BJ (cell line): ENCODE results near the gene SPTB. TPM values are rescaled to one million over a fixed set of nuclear protein-coding genes. Genes with fewer than 3 reads are reported as not detected.

Source experiments
- CTCF ChIA-PET: fragments of 350-600 bp; formaldehyde crosslinking; extraction: SDS; loops from one replicate; lab custom pipeline; 2021; ENCODE audit warnings: antibody characterized with exemption, inconsistent platforms; lab: Yijun Ruan, JAX
- POLR2A ChIA-PET: fragments of 300-600 bp; sonication (Branson Sonifier 250); formaldehyde crosslinking; extraction: SDS; loops from one replicate; lab custom pipeline; 2021; ENCODE audit warnings: antibody characterized with exemption; lab: Charles Lee
- DNase-seq: peaks from one replicate; pipeline ENCODE4 v3.0.0-alpha.2; 2011; ENCODE audit warnings: low read depth
- H3K27me3 ChIP-seq: 2 replicates; pipeline ENCODE4 v1.6.0; 2011; ENCODE audit warnings: low read length; ENCODE audit not compliant: control insufficient read depth, insufficient read depth
- H3K36me3 ChIP-seq: 2 replicates; pipeline ENCODE4 v1.5.1; 2011; ENCODE audit warnings: low read length; ENCODE audit not compliant: control insufficient read depth, insufficient read depth
- H3K4me3 ChIP-seq: 2 replicates; pipeline ENCODE4 v1.5.1; 2011; ENCODE audit warnings: low read depth, mild to moderate bottlenecking, control low read depth, low read length
- CTCF ChIP-seq: IDR thresholded peaks from 2 replicates; pipeline ENCODE4 v1.5.1; 2011; ENCODE audit warnings: low read depth, mild to moderate bottlenecking, control low read depth, inconsistent platforms, low read length, moderate library complexity; ENCODE audit not compliant: insufficient read depth
- polyA plus RNA-seq: library from polyadenylated mRNA; depleted of rRNA; stranded (reverse); fragments of >200 nt; gene quantifications from 2 replicates; pipeline ENCODE4 v1.2.3, GENCODE V29; 2011

Gene SPTB
- polyA plus RNA-seq, 1 experiment, result 0.02 TPM

- no peak for TF ChIP-seq CTCF
- Histone ChIP-seq H3K27me3 (no peaks in the 10 kb centered on the region), H3K36me3 (no peaks in the 10 kb centered on the region; the same call in 1 of the 2 replicates), H3K4me3 (no peak overlapping the region)
- no peak for DNase-seq
- ChIA-PET POLR2A (interaction anchor here (0.7 kb wide), 1 partner anchor 16 kb away, joined by 3 read pairs; no protein-coding TSS in a partner anchor), CTCF (interaction anchor here (1.2 to 2.0 kb wide), 2 partner anchors 11 to 40 kb away, joined by 8 to 9 read pairs; no protein-coding TSS in a partner anchor)
Measured at GRCh38 chr14:64721899-64722298, 157.8 kb downstream of the SPTB start.

GRCh38 chr14:64721391-64721791 is 158.3 kb downstream of the SPTB start:
- POLR2A ChIA-PET, result interaction anchor here (0.7 kb wide), 1 partner anchor 15 kb away, joined by 3 read pairs; no protein-coding TSS in a partner anchor
- no peak for TF ChIP-seq CTCF
- peak; percentile 82 for DNase-seq
- no peak overlapping the region for H3K4me3 ChIP-seq
- no peaks in the 10 kb centered on the region for H3K27me3 ChIP-seq
- no peaks in the 10 kb centered on the region for H3K36me3 ChIP-seq
- CTCF ChIA-PET, result interaction anchor here (1.2 to 2.0 kb wide), 2 partner anchors 11 to 40 kb away, joined by 8 to 9 read pairs; no protein-coding TSS in a partner anchor

GRCh38 chr14:64720131-64720576 is 159.6 kb downstream of the SPTB start:
- no peak for DNase-seq
- ChIA-PET POLR2A (no interaction called here), CTCF (interaction anchor here (2.0 kb wide), 1 partner anchor 10 kb away, joined by 8 read pairs; no protein-coding TSS in a partner anchor)
- no peak overlapping the region for H3K4me3 ChIP-seq
- no peaks in the 10 kb centered on the region for H3K27me3 ChIP-seq
- no peaks in the 10 kb centered on the region for H3K36me3 ChIP-seq
- no peak for TF ChIP-seq CTCF

- DNase-seq, result no peak
- H3K27me3 ChIP-seq, result no peaks in the 10 kb centered on the region
- POLR2A ChIA-PET, result no interaction called here
- no peak for TF ChIP-seq CTCF
- CTCF ChIA-PET, result no interaction called here
- no peak overlapping the region for H3K4me3 ChIP-seq
- no peaks in the 10 kb centered on the region for H3K36me3 ChIP-seq
Measured at GRCh38 chr14:64719601-64720000, 160.1 kb downstream of the SPTB start.

GRCh38 chr14:64718762-64719161 is 160.9 kb downstream of the SPTB start:
- no peak overlapping the region for H3K4me3 ChIP-seq
- no peak for TF ChIP-seq CTCF
- POLR2A ChIA-PET, result no interaction called here
- no peaks in the 10 kb centered on the region for H3K36me3 ChIP-seq
- DNase-seq, result no peak
- no peaks in the 10 kb centered on the region for H3K27me3 ChIP-seq
- CTCF ChIA-PET, result interaction anchor here (1.9 kb wide), 1 partner anchor 12 kb away, joined by 6 read pairs; no protein-coding TSS in a partner anchor
